GM23338 (cell line): ENCODE data around the gene PLEKHM1. TPM values are rescaled to one million over a fixed set of nuclear protein-coding genes. Genes with fewer than 3 reads are reported as not detected.

Source experiments
- ATAC-seq: fragments of 200-7000 bp; cut with Tn5 transposase; 3 replicates; pipeline ENCODE4 v1.9.1; 2020
- DNase-seq: peaks from one replicate; pipeline ENCODE4 v3.0.0-alpha.2; 2015; ENCODE audit warnings: low spot score
- H2AFZ ChIP-seq: fragments of 200-600 bp; sonication (generic); 2 replicates; pipeline ENCODE4 v1.8.0; 2016; ENCODE audit warnings: antibody characterized with exemption, mild to moderate bottlenecking, moderate library complexity
- H3F3A ChIP-seq: fragments of 200-600 bp; sonication (generic); replicated peaks from 2 replicates; pipeline ENCODE4 v1.8.0; 2017; ENCODE audit warnings: antibody characterized with exemption, mixed run types, low read depth
- H3K27ac ChIP-seq: fragments of 200-600 bp; sonication (generic); 2 replicates; pipeline ENCODE4 v1.6.1; 2016; ENCODE audit warnings: low read depth
- H3K27me3 ChIP-seq: fragments of 200-600 bp; sonication (generic); 2 replicates; pipeline ENCODE4 v1.8.0; 2016; ENCODE audit warnings: mild to moderate bottlenecking, mixed run types, moderate library complexity; ENCODE audit not compliant: insufficient read depth
- H3K36me3 ChIP-seq: fragments of 200-600 bp; sonication (generic); 2 replicates; pipeline ENCODE4 v1.8.0; 2016; ENCODE audit warnings: mild to moderate bottlenecking; ENCODE audit not compliant: insufficient read depth
- H3K4me1 ChIP-seq: fragments of 200-600 bp; sonication (generic); 2 replicates; pipeline ENCODE4 v1.8.0; 2016; ENCODE audit warnings: mild to moderate bottlenecking, moderate library complexity; ENCODE audit not compliant: insufficient read depth
- H3K4me2 ChIP-seq: fragments of 200-600 bp; sonication (generic); 2 replicates; pipeline ENCODE4 v1.7.1; 2017; ENCODE audit warnings: mixed run types
- H3K4me3 ChIP-seq: fragments of 200-600 bp; sonication (generic); 2 replicates; pipeline ENCODE4 v1.6.1; 2016; ENCODE audit warnings: mixed run types
- H3K79me2 ChIP-seq: fragments of 200-600 bp; sonication (generic); replicated peaks from 2 replicates; pipeline ENCODE4 v1.8.0; 2017; ENCODE audit warnings: mild to moderate bottlenecking; ENCODE audit not compliant: insufficient read depth
- H3K9me2 ChIP-seq: fragments of 200-600 bp; sonication (generic); 2 replicates; pipeline ENCODE4 v1.8.0; 2017; ENCODE audit not compliant: insufficient read depth
- H4K20me1 ChIP-seq: fragments of 200-600 bp; sonication (generic); replicated peaks from 2 replicates; pipeline ENCODE4 v1.8.0; 2017; ENCODE audit warnings: mild to moderate bottlenecking; ENCODE audit not compliant: insufficient read depth
- H3K27ac Mint-ChIP-seq: 2 replicates; pipeline ENCODE4 v1.8.0; 2020; ENCODE audit warnings: inconsistent platforms, mild to moderate bottlenecking, moderate library complexity, mixed read lengths
- H3K27me3 Mint-ChIP-seq: 3 replicates; pipeline ENCODE4 v1.8.0; 2022; ENCODE audit warnings: low read depth, mild to moderate bottlenecking, moderate library complexity, mixed read lengths, inconsistent platforms; ENCODE audit not compliant: insufficient read depth, poor library complexity
- H3K36me3 Mint-ChIP-seq: 3 replicates; pipeline ENCODE4 v1.8.0; 2021; ENCODE audit warnings: low read depth, mild to moderate bottlenecking, inconsistent platforms, moderate library complexity, mixed read lengths
- H3K4me1 Mint-ChIP-seq: 3 replicates; pipeline ENCODE4 v1.8.0; 2020; ENCODE audit warnings: mild to moderate bottlenecking, inconsistent platforms, mixed read lengths
- H3K4me3 Mint-ChIP-seq: 3 replicates; pipeline ENCODE4 v1.8.0; 2021; ENCODE audit warnings: moderate library complexity, mild to moderate bottlenecking, inconsistent platforms, mixed read lengths
- H3K9me3 Mint-ChIP-seq: 3 replicates; pipeline ENCODE4 v1.8.0; 2020; ENCODE audit warnings: moderate library complexity, mild to moderate bottlenecking, inconsistent platforms, mixed read lengths
- CREB1 ChIP-seq: fragments of 250-450 bp; sonication (Bioruptor Pico); IDR thresholded peaks from 2 replicates; pipeline ENCODE4 v1.5.0; 2020; ENCODE audit warnings: low read depth, mild to moderate bottlenecking, moderate library complexity
- EZH2phosphoT487 ChIP-seq: fragments of 200-600 bp; sonication (generic); IDR thresholded peaks from one replicate; pipeline ENCODE4 v1.8.1; 2018; ENCODE audit warnings: antibody characterized with exemption; ENCODE audit not compliant: unreplicated experiment
- JUNB ChIP-seq: IDR thresholded peaks from one replicate; pipeline ENCODE4 v1.6.1; 2016; ENCODE audit warnings: antibody characterized with exemption; ENCODE audit not compliant: unreplicated experiment
- NANOG ChIP-seq: IDR thresholded peaks from 2 replicates; pipeline ENCODE4 v1.6.1; 2016; ENCODE audit warnings: antibody characterized with exemption, borderline replicate concordance
- POLR2AphosphoS5 ChIP-seq: IDR thresholded peaks from 2 replicates; pipeline ENCODE4 v1.6.1; 2016; ENCODE audit warnings: antibody characterized with exemption, low read depth
- REST ChIP-seq: IDR thresholded peaks from one replicate; pipeline ENCODE4 v1.6.1; 2018; ENCODE audit warnings: antibody characterized with exemption; ENCODE audit not compliant: unreplicated experiment
- ZNF114 ChIP-seq: fragments of 250-450 bp; sonication (Bioruptor Pico); IDR thresholded peaks from 2 replicates; pipeline ENCODE4 v1.5.0; 2020; ENCODE audit warnings: mild to moderate bottlenecking, moderate library complexity
- ZNF331 ChIP-seq: fragments of 250-450 bp; sonication (Bioruptor Pico); IDR thresholded peaks from 2 replicates; pipeline ENCODE4 v1.5.0; 2020; ENCODE audit warnings: low read depth, mild to moderate bottlenecking, moderate library complexity
- ZNF462 ChIP-seq: fragments of 250-450 bp; sonication (Bioruptor Pico); IDR thresholded peaks from 2 replicates; pipeline ENCODE4 v1.5.0; 2020; ENCODE audit warnings: mild to moderate bottlenecking, moderate library complexity
- polyA plus RNA-seq: library from polyadenylated mRNA; unstranded; fragments of >200 nt; fragmentation: Nextera tagmentation; extraction: Ambion mirVana; gene quantifications from 2 replicates; pipeline ENCODE4 v1.2.1, GENCODE V29; 2016
- total RNA-seq: library from RNA; depleted of rRNA; stranded (reverse); fragments of >200 nt; shearing (Covaris generic); gene quantifications from 2 replicates; pipeline ENCODE4 v1.2.3, GENCODE V29; 2014

PLEKHM1 gene
- total and polyA plus RNA-seq, 2 experiments from 2014 or later, result 4.4 to 17.9 TPM

- TF ChIP-seq ZNF462 (CRISPR knock-in tag), result no peak
- no peak for TF ChIP-seq REST
- no peak for TF ChIP-seq NANOG
- no peak for TF ChIP-seq JUNB
- TF ChIP-seq ZNF331, result no peak
These were observed 65.8 kb downstream of the PLEKHM1 start (continued) for GRCh38 chr17:45424769-45425124.

- H3K27me3 Mint-ChIP-seq, result peaks cover 18% of the 10 kb centered on the region
- no peaks in the 10 kb centered on the region; the same call in none of the 2 replicates for H3K79me2 ChIP-seq
- no peak for DNase-seq
- no peak for TF ChIP-seq EZH2phosphoT487
- TF ChIP-seq ZNF331, result no peak
- TF ChIP-seq POLR2AphosphoS5, result no peak
- no peak for TF ChIP-seq ZNF114
- no peak for TF ChIP-seq CREB1 (CRISPR knock-in tag)
- TF ChIP-seq REST, result no peak
These were observed 66.6 kb downstream of the PLEKHM1 start for GRCh38 chr17:45423975-45424335.

More at GRCh38 chr17:45423975-45424335, 66.6 kb downstream of the PLEKHM1 start:
- peaks cover 36% of the 10 kb centered on the region for H3K4me1 Mint-ChIP-seq
- Histone ChIP-seq H2AFZ (no peak overlapping the region), H3K4me2 (0 out of 2 replicates have a peak overlapping the region, but pooled peaks have one; percentile 96), H3K36me3 (no peaks in the 10 kb centered on the region), H3K4me1 (peaks cover 19% of the 10 kb centered on the region), H3K4me3 (0 out of 2 replicates have a peak overlapping the region, but pooled peaks have one; percentile 57), H3K27ac (no peak overlapping the region), H3K9me2 (no peaks in the 10 kb centered on the region), H3F3A (peaks cover 19% of the 10 kb centered on the region; the same call in 1 of the 2 replicates), H3K27me3 (peaks cover 9% of the 10 kb centered on the region), H4K20me1 (no peaks in the 10 kb centered on the region)
- ATAC-seq, result no peak
- peaks cover 2% of the 10 kb centered on the region; the same call in 1 of the 3 replicates for H3K9me3 Mint-ChIP-seq
- no peak overlapping the region for H3K27ac Mint-ChIP-seq
- peaks cover 11% of the 10 kb centered on the region for H3K36me3 Mint-ChIP-seq
- peak overlapping the region; percentile 76 for H3K4me3 Mint-ChIP-seq
